Stimulated activated naive CD8-positive, alpha-beta T cell treated with anti-CD3 and anti-CD28 coated beads, Interleukin-15, Interleukin-2, amounts not matched to agents 100 ng/mL and 50 ng/mL, for 24 hours (primary cell): ENCODE measurements around the gene ANKRD40.
"Not testable (repeated sequence)": the region's sequence is repeated elsewhere in the genome, so short reads cannot be mapped to it uniquely, and the experiment has no call there.

Experiments
- H3K27ac Mint-ChIP-seq: one replicate; pipeline ENCODE4 v1.8.0; 2021; ENCODE audit warnings: mild to moderate bottlenecking, mixed read lengths
- H3K27me3 Mint-ChIP-seq: one replicate; pipeline ENCODE4 v1.8.0; 2021; ENCODE audit warnings: mixed read lengths
- H3K36me3 Mint-ChIP-seq: one replicate; pipeline ENCODE4 v1.8.0; 2021; ENCODE audit warnings: low read depth, mixed read lengths
- H3K4me1 Mint-ChIP-seq: one replicate; pipeline ENCODE4 v1.8.0; 2021; ENCODE audit warnings: low read depth, mixed read lengths
- H3K4me3 Mint-ChIP-seq: one replicate; pipeline ENCODE4 v1.8.0; 2021; ENCODE audit warnings: mild to moderate bottlenecking, mixed read lengths
- H3K9me3 Mint-ChIP-seq: one replicate; pipeline ENCODE4 v1.8.0; 2021; ENCODE audit warnings: mixed read lengths

ANKRD40 gene

DNA sequence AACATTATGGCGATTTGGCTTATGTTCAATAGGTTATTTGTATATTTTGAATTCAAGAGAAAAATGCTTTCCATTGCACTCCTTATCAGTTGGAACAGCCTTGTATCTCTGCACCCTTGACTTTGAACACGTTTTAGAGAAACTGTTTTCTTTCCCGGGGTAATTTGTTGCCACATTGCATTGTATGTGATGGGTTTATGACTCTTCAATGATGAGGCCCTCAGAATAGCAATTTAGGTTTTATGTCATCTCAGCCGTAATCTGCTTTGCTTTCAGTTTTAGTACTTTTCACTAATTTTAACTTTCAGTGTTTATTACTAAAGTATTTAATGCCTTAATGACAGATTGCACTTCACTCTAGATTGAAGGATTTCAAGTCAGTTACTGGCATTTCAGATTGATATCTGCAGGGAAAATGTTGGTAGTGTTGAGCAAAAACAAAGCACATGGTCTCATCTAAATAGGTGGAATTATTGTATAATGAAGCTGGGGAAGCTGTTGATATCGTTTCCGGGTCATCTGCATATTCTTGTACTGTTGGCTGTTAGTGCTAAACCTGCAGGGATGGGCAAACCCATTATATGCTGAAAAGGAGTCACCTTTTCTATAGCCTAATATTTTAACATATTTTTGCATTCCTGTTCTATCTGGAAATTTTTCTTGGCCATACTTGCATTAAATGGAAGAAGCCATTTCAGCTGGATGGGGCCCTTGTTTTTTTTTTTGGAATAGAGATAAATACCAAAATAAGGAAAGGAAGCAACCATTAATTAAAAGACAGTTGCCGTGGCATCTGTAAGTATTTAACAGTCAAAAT lies 13.7 kb upstream of the ANKRD40 start:
- Mint-ChIP-seq H3K9me3 (no peaks in the 10 kb centered on the region), H3K4me3 (peak overlapping the region; percentile 97), H3K36me3 (peaks cover 27% of the 10 kb centered on the region), H3K27me3 (no peaks in the 10 kb centered on the region), H3K27ac (peak overlapping the region; percentile 99), H3K4me1 (peaks cover 51% of the 10 kb centered on the region)

DNA sequence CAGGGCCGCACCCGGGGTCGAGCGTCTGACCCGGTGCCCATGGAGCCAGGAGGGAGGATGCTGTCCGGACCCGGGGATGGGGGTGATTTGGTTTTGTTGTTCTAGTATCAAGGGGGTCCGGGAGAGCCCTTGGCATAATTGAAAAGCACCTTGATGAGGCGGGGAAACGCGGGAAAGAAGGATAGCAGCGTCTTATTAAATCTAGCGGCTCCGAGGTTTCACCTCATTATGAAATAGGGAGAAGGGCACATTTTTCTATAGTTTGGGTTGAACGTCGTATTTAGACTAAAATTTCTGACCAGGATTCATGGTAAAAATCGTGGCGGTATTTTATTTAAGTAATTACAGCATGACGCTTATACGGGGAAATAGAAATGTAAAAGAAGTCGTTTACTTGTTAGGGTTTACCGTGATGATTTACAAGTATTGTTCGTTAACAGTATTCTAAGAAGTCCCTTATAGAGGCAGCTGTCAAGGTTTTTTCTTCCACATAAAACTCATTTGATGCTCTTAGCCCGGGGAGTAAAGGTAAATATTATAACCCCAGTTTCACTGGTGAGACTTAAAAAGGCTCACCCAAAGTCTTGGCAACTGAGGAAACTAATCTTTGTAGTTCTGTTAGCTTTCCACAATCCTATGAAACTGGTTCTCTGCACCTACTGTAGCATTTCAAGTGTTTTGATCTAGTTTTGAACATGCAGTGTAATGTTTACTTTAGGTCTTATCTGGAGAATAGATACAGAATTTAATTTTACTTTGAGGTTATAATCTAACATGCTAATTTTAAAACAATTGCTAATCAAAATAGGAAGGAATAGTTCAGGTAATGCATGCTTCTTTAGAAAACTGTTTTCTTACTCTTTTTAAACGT lies 12.4 kb upstream of the ANKRD40 start:
- Mint-ChIP-seq H3K27me3 (no peaks in the 10 kb centered on the region), H3K9me3 (no peaks in the 10 kb centered on the region), H3K36me3 (peaks cover 27% of the 10 kb centered on the region), H3K4me3 (peak overlapping the region; percentile 97), H3K27ac (peak overlapping the region; percentile 99), H3K4me1 (peaks cover 43% of the 10 kb centered on the region)

DNA sequence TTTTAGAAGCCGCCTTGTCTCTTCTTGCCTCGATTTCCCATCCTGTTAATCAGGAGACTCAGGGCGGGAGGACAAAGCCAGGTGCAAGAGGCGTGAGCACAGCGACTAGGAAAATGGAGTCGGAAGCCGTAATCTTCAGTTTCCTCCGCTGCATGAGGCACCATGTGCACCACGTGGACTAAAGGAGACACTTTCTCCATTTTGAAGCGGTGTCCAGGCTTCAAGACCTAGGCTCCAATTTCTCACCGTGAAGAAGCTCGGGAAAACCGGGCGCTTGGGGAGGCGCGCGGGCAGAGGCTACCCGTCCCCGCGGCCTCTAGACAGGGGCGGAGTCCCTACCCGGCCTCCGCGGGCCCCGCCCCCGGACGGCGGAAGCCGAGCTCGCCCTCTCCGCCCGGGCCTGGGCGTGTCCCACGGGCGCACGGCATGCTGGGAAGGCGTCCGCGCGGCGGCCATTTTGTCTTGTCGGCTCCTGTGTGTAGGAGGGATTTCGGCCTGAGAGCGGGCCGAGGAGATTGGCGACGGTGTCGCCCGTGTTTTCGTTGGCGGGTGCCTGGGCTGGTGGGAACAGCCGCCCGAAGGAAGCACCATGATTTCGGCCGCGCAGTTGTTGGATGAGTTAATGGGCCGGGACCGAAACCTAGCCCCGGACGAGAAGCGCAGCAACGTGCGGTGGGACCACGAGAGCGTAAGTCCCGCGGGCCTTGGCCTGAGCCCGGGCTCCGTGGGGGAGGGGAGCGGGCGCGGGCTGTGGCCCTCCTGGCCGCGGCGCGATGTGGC lies 11.6 kb upstream of the ANKRD40 start, which contains the start of gene LUC7L3:
Gene LUC7L3 (plus strand): TSS at position 460 of the 780 bp plus-strand sequence. CDS start 130 bp downstream, at position 590.
- H3K4me3 Mint-ChIP-seq = peak within 1 kb of the TSS; percentile 97
- H3K36me3 Mint-ChIP-seq = peaks cover 27% of the 10 kb centered on the region
- H3K27me3 Mint-ChIP-seq = no peaks in the 10 kb centered on the region
- peaks cover 34% of the 10 kb centered on the region for H3K4me1 Mint-ChIP-seq
- no peaks in the 10 kb centered on the region for H3K9me3 Mint-ChIP-seq
- peak within 1 kb of the TSS; percentile 99 for H3K27ac Mint-ChIP-seq

DNA sequence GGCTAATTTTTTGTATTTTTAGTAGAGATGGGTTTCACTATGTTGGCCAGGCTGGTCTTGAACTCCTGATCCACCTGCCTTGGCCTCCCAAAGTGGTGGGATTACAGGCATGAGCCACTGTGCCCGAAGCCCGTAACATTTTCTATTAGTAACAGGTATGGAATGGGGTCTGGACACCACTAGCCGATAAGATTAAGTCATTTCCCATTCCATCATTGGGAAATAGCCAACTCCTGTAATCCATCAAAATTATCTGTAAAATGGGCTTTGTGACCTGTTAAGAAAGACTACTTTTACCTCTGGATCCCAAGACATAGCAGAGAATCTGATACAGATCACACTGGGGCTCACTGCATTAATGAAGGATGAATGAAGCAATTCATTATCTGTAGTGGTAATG lies 7.8 kb upstream of the ANKRD40 start:
- H3K4me1 Mint-ChIP-seq = peaks cover 5% of the 10 kb centered on the region
- no peaks in the 10 kb centered on the region for H3K27me3 Mint-ChIP-seq
- H3K9me3 Mint-ChIP-seq = no peaks in the 10 kb centered on the region
- H3K4me3 Mint-ChIP-seq = no peak overlapping the region
- no peak overlapping the region for H3K27ac Mint-ChIP-seq
- peaks cover 7% of the 10 kb centered on the region for H3K36me3 Mint-ChIP-seq

DNA sequence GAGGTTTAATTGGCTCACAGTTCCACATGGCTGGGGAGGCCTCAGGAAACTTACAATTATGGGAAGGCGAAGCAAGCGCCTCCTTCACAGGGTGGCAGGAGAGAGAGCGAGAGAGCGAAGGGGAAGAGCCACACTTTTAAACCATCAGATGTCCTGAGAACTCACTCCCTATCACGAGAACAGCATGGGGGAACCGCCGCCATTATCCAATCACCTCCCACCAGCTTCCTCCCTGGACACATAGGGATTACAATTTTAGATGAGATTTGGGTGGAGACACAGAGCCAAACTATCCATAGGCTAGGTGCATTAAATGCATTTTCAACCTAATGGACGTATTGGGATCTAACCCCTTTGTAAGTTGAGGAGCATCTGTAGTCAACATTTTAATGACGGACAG lies 4.9 kb upstream of the ANKRD40 start:
- Mint-ChIP-seq H3K36me3 (no peaks in the 10 kb centered on the region), H3K4me3 (no peak overlapping the region)

DNA sequence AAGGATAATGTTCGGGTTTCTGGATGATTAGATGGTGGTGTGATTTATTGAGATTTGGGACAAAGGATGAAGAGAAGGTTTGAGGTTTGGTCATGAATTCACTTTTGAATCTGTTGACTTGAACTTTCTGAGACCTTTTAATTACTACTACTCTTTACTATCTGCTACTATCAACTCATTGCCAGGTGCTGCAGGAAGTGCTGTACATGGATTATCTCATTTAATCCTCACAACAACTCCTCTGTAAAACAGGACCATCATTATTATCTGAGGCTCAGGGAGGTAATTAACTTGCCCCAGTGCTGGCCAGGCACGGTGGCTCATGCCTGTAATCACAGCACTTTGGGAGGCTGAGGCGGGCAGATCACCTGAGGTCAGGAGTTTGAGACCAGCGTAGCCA lies 2.9 kb upstream of the ANKRD40 start:
- no peaks in the 10 kb centered on the region for H3K9me3 Mint-ChIP-seq
- no peaks in the 10 kb centered on the region for H3K27me3 Mint-ChIP-seq
- peaks cover 37% of the 10 kb centered on the region for H3K4me1 Mint-ChIP-seq
- no peak overlapping the region for H3K4me3 Mint-ChIP-seq
- no peak overlapping the region for H3K27ac Mint-ChIP-seq
- H3K36me3 Mint-ChIP-seq = peaks cover 8% of the 10 kb centered on the region

More for the DNA sequence above, 4.9 kb upstream of the ANKRD40 start:
- Mint-ChIP-seq H3K27me3 (no peaks in the 10 kb centered on the region), H3K9me3 (no peaks in the 10 kb centered on the region), H3K4me1 (peaks cover 25% of the 10 kb centered on the region), H3K27ac (no peak overlapping the region)

DNA sequence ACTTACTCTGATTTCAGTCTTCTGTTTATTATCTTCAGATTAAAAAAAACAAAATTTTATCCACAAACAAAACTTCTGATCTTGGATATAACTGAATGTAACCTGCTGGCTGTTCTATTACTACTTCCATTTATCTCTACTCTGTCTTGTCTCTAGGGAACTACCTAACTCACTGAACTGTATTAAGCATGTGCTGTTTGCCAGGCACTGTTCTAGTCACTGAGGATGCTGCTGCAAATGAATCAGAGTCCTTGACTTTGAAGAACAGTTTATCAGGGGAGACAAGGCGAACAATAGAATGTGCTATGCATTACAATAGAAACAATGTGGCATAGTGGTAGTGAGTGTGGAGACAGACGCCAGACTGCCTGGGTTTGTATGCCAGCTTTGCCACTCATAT lies 2.3 kb upstream of the ANKRD40 start:
- peak overlapping the region; percentile 86 for H3K27ac Mint-ChIP-seq
- peaks cover 43% of the 10 kb centered on the region for H3K4me1 Mint-ChIP-seq
- H3K9me3 Mint-ChIP-seq = no peaks in the 10 kb centered on the region
- H3K36me3 Mint-ChIP-seq = peaks cover 14% of the 10 kb centered on the region
- no peak overlapping the region for H3K4me3 Mint-ChIP-seq
- H3K27me3 Mint-ChIP-seq = no peaks in the 10 kb centered on the region

DNA sequence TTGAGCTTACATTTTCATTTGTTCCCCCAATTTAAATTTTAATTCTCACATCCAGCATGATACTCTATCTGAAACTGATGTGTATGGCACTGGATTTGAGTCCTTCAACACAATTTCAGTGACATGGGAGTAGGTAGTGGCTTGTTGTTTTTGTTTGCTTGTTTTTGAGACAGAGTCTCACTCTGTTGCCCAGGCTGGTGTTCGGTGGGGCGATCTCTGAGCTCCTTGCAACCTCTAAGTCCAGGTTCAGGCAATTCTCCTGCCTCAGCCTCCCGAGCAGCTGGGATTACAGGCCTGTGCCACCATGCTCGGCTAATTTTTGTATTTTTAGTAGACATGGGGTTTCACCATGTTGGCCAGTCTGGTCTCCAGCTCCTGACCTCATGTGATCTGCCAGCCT lies 1.3 kb upstream of the ANKRD40 start:
- H3K9me3 Mint-ChIP-seq, H3K27me3 Mint-ChIP-seq: not testable (repeated sequence)
- Mint-ChIP-seq H3K36me3 (peaks cover 16% of the 10 kb centered on the region), H3K4me3 (peak overlapping the region; percentile 96), H3K27ac (peak overlapping the region; percentile 95), H3K4me1 (peaks cover 47% of the 10 kb centered on the region)

DNA sequence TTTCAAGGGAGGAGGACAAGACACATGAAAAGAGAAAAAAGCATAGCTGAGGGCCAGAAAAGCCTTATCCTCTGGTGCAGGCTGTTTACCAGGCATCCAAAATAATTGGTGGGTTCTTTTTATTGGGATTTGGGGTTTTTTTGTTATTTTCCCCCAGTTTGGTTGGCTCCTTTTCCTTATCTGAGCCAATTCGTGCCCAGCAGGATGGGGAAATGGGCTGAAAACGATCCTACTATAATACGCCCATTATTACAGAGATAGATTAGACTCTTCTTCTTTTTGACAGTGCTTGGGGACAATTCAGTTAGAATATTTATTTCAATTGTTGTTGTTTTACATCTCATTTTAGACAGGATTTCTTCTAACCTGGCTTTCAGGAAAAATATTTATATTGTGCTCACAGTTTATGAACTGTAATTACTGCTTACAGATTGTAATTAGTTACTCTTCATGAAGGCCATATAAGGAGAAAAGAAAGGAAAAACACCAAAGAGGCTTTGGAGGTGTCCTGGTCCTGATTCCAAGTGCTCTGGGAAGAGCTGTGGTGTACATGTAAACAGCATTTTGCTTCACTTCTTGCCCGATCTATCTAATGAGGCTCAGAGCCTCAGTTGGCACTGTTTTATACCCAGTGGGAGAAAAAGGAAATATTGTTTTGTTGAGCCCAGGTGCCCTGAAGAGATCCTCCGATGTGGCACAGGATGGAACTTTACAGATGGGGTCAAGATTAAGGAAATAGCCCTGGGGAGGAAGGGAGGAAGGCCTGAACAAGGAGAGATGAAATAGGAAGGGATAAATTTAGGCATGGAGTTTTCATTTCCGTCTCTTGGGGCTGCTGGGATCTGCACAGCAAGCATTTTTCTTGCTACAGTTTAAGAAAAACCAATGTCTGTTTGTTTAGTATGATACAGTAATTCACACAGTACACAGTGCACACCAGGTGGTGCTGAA lies 611 bp upstream of the ANKRD40 start:
- Mint-ChIP-seq H3K4me1 (peaks cover 54% of the 10 kb centered on the region), H3K9me3 (no peaks in the 10 kb centered on the region), H3K36me3 (peaks cover 23% of the 10 kb centered on the region), H3K4me3 (peak overlapping the region; percentile 96), H3K27me3 (no peaks in the 10 kb centered on the region), H3K27ac (peak overlapping the region; percentile 95)

DNA sequence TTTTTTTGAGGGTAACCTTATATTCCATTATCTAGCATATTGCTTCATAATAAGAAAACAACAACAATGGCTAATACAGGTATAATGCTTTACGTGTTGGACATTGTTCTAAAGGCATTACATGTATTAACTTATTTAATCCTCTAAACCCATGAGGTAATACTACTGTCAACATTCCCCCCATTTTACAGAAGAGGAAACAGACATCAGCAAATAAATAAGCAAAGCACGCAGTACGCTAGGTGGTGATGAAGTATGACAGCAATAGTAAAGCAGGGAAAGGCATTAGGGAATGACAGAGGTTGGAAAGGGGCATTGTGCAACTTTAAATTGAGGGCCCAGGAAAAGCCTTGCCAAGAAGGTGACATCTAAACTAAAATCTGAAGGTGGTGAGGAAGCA lies 4.6 kb downstream of the ANKRD40 start:
- Mint-ChIP-seq H3K4me3 (no peak overlapping the region), H3K36me3 (peaks cover 67% of the 10 kb centered on the region), H3K4me1 (peaks cover 45% of the 10 kb centered on the region), H3K27ac (no peak overlapping the region), H3K27me3 (no peaks in the 10 kb centered on the region), H3K9me3 (no peaks in the 10 kb centered on the region)

DNA sequence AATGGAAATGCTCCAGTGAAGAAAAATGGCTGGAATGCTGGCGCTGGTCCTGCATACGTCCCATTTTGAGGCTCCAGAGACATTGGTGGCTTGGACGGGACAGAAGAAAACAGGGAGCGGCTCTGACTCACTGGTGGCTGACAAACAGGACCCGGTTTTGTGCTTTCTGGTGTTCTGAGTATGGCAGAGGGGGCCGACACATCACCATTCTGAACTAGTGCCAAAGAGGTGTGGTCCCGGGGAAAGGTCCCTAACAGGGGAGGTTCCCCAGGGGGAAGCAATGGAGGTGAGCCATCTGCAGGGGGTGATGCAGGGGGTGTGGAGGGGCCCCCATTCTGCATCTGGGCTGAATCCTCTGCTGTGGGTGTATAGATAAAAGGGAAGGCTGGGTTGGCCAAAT lies 8.3 kb downstream of the ANKRD40 start:
- Mint-ChIP-seq H3K27ac (no peak overlapping the region), H3K4me3 (no peak overlapping the region), H3K36me3 (peaks cover 85% of the 10 kb centered on the region), H3K27me3 (no peaks in the 10 kb centered on the region), H3K4me1 (peaks cover 20% of the 10 kb centered on the region), H3K9me3 (no peaks in the 10 kb centered on the region)

DNA sequence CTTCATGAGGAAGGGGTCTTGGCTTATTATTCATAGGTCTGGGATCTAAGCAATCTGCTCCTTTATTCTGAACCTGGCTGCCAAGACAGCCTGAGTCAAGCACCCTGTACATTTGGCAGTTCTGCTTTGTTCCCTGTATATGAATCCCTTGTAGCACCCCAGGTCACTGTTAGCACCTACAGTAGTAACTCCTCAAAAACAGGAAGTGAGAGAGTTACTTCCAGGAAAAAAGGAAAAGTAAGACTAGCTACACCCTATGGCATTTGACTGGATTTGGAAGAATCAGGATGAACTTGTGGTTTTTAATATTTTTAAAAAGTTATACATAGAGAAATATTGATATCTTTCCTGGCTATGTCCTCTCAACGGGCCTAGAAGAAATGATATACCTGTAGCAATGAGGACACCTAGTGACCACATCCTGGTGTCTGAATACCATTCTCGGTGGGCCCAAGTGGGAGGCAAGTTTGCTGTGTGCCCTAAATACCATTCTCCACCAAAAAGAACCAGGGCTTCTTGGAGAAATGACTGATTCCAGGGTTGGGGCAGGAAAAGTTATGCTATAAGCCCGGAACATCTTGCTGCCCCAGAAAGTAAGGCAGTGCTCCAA lies 9.9 kb downstream of the ANKRD40 start:
- Mint-ChIP-seq H3K9me3 (no peaks in the 10 kb centered on the region), H3K4me1 (peaks cover 9% of the 10 kb centered on the region), H3K27me3 (no peaks in the 10 kb centered on the region), H3K4me3 (no peak overlapping the region), H3K27ac (peak overlapping the region; percentile 24), H3K36me3 (peaks cover 77% of the 10 kb centered on the region)

DNA sequence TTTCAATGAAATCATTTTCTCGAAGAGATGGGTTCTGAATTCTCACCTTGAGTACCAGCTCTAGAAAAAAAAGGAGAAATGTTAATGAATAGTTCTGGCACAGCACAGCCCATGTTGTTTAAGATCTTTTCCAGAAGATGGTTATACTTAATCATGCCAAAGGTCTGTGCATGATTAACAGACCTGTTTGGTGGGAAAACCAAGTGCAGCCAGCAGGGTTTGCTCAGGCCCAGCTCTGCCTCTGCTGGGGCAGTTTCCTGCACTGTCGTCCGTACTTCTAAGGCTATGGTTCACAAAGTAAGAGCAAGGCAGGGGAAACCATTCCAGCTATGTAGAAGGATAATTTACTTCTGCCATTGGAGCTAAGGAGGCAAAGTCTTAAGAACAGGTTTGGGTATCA lies 10.7 kb downstream of the ANKRD40 start:
- no peak overlapping the region for H3K4me3 Mint-ChIP-seq
- no peaks in the 10 kb centered on the region for H3K9me3 Mint-ChIP-seq

More for the DNA sequence above, 10.7 kb downstream of the ANKRD40 start:
- Mint-ChIP-seq H3K4me1 (peaks cover 4% of the 10 kb centered on the region), H3K27me3 (no peaks in the 10 kb centered on the region), H3K36me3 (peaks cover 76% of the 10 kb centered on the region), H3K27ac (peak overlapping the region; percentile 24)
